Heart left ventricle (tissue), 13 donors: Measurements from ENCODE around the gene CNIH3.

Source experiments
- POLR2A ChIP-seq, 2 donors: fragments of 450-650 bp; IDR thresholded peaks; one replicate each; pipeline ENCODE4 v1.6.1; 2017; ENCODE audit warnings: antibody characterized with exemption in 2 of 2, mild to moderate bottlenecking in 2 of 2, moderate library complexity in 2 of 2
- TF ChIP-seq, protein P1 (sequence below), 12 donors: fragments of 200-600 bp; sonication (generic) in 4 of 12; IDR thresholded peaks; one replicate each; pipeline versions ENCODE4 v1.5.0 to v1.8.0; 2018 to 2022; ENCODE audit warnings: antibody characterized with exemption in 12 of 12, mild to moderate bottlenecking in 5 of 12
- donor health status: ischemic (EF 13 %, LVEDD 7.1; RV severe dilation, severe dysfunction).
- donor health status: DM: no; HTN: yes; CAD: no.
- donor health status: DM: no; HTN: no; CAD: no.
- donor health status: ischemic (EF 25% LVEDD 6.9; RV normal size, moderate dysfunction).
- donor health status: ischemic (EF 25% LVEDD 5.7; RV mildly dilated, moderate dysfunction).
- donor health status: ischemic (EF 35%, LVEDD 5.7; RV mildly dilated, moderate dysfunction).
- donor health status: nonischemic (EF 11% LVEDD 7.7; RV severe dilation, severe dysfunction).
- donor health status: DM: yes; HTN: yes; CAD: no.
- donor health status: PGD.
- donor health status: ischemic (EF 29% LVEDD 5.4; RV normal size, mild dysfunction).
- donor health status: nonischemic (EF 23%, LVEDD 6.1; RV moderate dilation, normal function).

GRCh38 chr1:224753491-224753890 is 137.4 kb downstream of the CNIH3 start:
- TF ChIP-seq, protein P1, sequence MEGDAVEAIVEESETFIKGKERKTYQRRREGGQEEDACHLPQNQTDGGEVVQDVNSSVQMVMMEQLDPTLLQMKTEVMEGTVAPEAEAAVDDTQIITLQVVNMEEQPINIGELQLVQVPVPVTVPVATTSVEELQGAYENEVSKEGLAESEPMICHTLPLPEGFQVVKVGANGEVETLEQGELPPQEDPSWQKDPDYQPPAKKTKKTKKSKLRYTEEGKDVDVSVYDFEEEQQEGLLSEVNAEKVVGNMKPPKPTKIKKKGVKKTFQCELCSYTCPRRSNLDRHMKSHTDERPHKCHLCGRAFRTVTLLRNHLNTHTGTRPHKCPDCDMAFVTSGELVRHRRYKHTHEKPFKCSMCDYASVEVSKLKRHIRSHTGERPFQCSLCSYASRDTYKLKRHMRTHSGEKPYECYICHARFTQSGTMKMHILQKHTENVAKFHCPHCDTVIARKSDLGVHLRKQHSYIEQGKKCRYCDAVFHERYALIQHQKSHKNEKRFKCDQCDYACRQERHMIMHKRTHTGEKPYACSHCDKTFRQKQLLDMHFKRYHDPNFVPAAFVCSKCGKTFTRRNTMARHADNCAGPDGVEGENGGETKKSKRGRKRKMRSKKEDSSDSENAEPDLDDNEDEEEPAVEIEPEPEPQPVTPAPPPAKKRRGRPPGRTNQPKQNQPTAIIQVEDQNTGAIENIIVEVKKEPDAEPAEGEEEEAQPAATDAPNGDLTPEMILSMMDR (IDR thresholded peaks at IDR 0.05), result no peak
- no peak for TF ChIP-seq POLR2A (IDR thresholded peaks at IDR 0.05)
